SJCRH30 (cell line): ENCODE measurements around the gene MLPH. TPM values are rescaled to one million over a fixed set of nuclear protein-coding genes. Genes with fewer than 3 reads are reported as not detected.
A peak's percentile ranks its signal among the peaks of the same experiment; 100 is the strongest.

Experiments
- DNase-seq, 2 experiments: peaks; one replicate each; pipeline ENCODE4 v3.0.0-alpha.2; 2015 to 2020
- H3K27ac ChIP-seq: fragments of 250-450 bp; sonication (Bioruptor Pico); 2 replicates; pipeline ENCODE4 v1.5.1; 2020; ENCODE audit warnings: mild to moderate bottlenecking, moderate library complexity
- H3K27me3 ChIP-seq: fragments of 250-450 bp; sonication (Bioruptor Pico); 2 replicates; pipeline ENCODE4 v1.5.1; 2020; ENCODE audit warnings: mild to moderate bottlenecking, moderate library complexity
- H3K36me3 ChIP-seq: fragments of 250-450 bp; sonication (Bioruptor Pico); 2 replicates; pipeline ENCODE4 v1.5.1; 2020; ENCODE audit warnings: mild to moderate bottlenecking, moderate library complexity
- H3K4me1 ChIP-seq: fragments of 250-450 bp; sonication (Bioruptor Pico); 2 replicates; pipeline ENCODE4 v1.5.1; 2020; ENCODE audit warnings: mild to moderate bottlenecking, moderate library complexity
- H3K4me3 ChIP-seq: fragments of 250-450 bp; sonication (Bioruptor Pico); 2 replicates; pipeline ENCODE4 v1.5.1; 2020; ENCODE audit warnings: mild to moderate bottlenecking, moderate library complexity
- H3K9me3 ChIP-seq: fragments of 250-450 bp; sonication (Bioruptor Pico); replicated peaks from 2 replicates; pipeline ENCODE4 v1.5.1; 2020; ENCODE audit warnings: mild to moderate bottlenecking, moderate library complexity
- total RNA-seq: library from RNA; depleted of rRNA; stranded (reverse); fragments of >200 nt; shearing (Covaris generic); gene quantifications from 2 replicates; pipeline ENCODE4 v1.2.3, GENCODE V29; 2014

MLPH gene
- total RNA-seq, 1 experiment from 2014 or later = 0.14 TPM

- DNase-seq = peak; percentile 65 to 77
- H3K4me3 ChIP-seq = no peak overlapping the region
- no peaks in the 10 kb centered on the region for H3K27me3 ChIP-seq
- no peaks in the 10 kb centered on the region for H3K36me3 ChIP-seq
- no peak overlapping the region for H3K27ac ChIP-seq
- H3K9me3 ChIP-seq = no peaks in the 10 kb centered on the region
- H3K4me1 ChIP-seq = peaks cover 51% of the 10 kb centered on the region
These were observed 109.6 kb downstream of the MLPH start for GRCh38 chr2:237596520-237597195.

GRCh38 chr2:237597196-237598145 is 110.4 kb downstream of the MLPH start:
- H3K27ac ChIP-seq = no peak overlapping the region
- H3K4me3 ChIP-seq = no peak overlapping the region
- peaks cover 51% of the 10 kb centered on the region for H3K4me1 ChIP-seq
- no peaks in the 10 kb centered on the region for H3K9me3 ChIP-seq
- no peak for DNase-seq
- no peaks in the 10 kb centered on the region for H3K36me3 ChIP-seq
- H3K27me3 ChIP-seq = no peaks in the 10 kb centered on the region

GRCh38 chr2:237598468-237599208 is 111.6 kb downstream of the MLPH start:
- no peak for DNase-seq
- no peaks in the 10 kb centered on the region for H3K36me3 ChIP-seq
- no peaks in the 10 kb centered on the region for H3K9me3 ChIP-seq
- H3K4me1 ChIP-seq = peaks cover 56% of the 10 kb centered on the region
- no peaks in the 10 kb centered on the region for H3K27me3 ChIP-seq
- H3K4me3 ChIP-seq = no peak overlapping the region
- no peak overlapping the region for H3K27ac ChIP-seq

GRCh38 chr2:237599465-237600110 is 112.5 kb downstream of the MLPH start:
- H3K4me3 ChIP-seq = peak overlapping the region; percentile 25
- DNase-seq = no peak
- H3K27me3 ChIP-seq = no peaks in the 10 kb centered on the region
- H3K4me1 ChIP-seq = peaks cover 54% of the 10 kb centered on the region
- no peaks in the 10 kb centered on the region for H3K9me3 ChIP-seq
- peak overlapping the region; percentile 44 for H3K27ac ChIP-seq
- H3K36me3 ChIP-seq = no peaks in the 10 kb centered on the region

GRCh38 chr2:237600205-237600846 is 113.3 kb downstream of the MLPH start:
- peaks cover 47% of the 10 kb centered on the region for H3K4me1 ChIP-seq
- H3K27me3 ChIP-seq = no peaks in the 10 kb centered on the region
- H3K4me3 ChIP-seq = peak overlapping the region; percentile 25
- no peaks in the 10 kb centered on the region for H3K9me3 ChIP-seq
- DNase-seq = peak; percentile 80 to 83
- no peaks in the 10 kb centered on the region for H3K36me3 ChIP-seq
- H3K27ac ChIP-seq = peak overlapping the region; percentile 44

GRCh38 chr2:237601453-237602116 is 114.5 kb downstream of the MLPH start:
- no peak for DNase-seq
- Histone ChIP-seq H3K27me3 (no peaks in the 10 kb centered on the region), H3K4me3 (no peak overlapping the region), H3K4me1 (peaks cover 45% of the 10 kb centered on the region), H3K36me3 (no peaks in the 10 kb centered on the region), H3K9me3 (no peaks in the 10 kb centered on the region), H3K27ac (no peak overlapping the region)

GRCh38 chr2:237602409-237602808 is 115.4 kb downstream of the MLPH start:
- H3K36me3 ChIP-seq = no peaks in the 10 kb centered on the region
- no peak overlapping the region for H3K27ac ChIP-seq

GRCh38 chr2:237603049-237603717 is 116.1 kb downstream of the MLPH start:
- no peak overlapping the region for H3K4me3 ChIP-seq
- H3K4me1 ChIP-seq = peaks cover 44% of the 10 kb centered on the region
- DNase-seq = no peak
- H3K36me3 ChIP-seq = no peaks in the 10 kb centered on the region
- H3K9me3 ChIP-seq = no peaks in the 10 kb centered on the region
- H3K27me3 ChIP-seq = no peaks in the 10 kb centered on the region
- peak overlapping the region; percentile 4; the same call in 1 of the 2 replicates for H3K27ac ChIP-seq

More at GRCh38 chr2:237602409-237602808, 115.4 kb downstream of the MLPH start:
- H3K27me3 ChIP-seq = no peaks in the 10 kb centered on the region
- peaks cover 44% of the 10 kb centered on the region for H3K4me1 ChIP-seq
- no peak overlapping the region for H3K4me3 ChIP-seq
- H3K9me3 ChIP-seq = no peaks in the 10 kb centered on the region
- DNase-seq = no peak

GRCh38 chr2:237603718-237604362 is 116.8 kb downstream of the MLPH start:
- peak; percentile 42 to 61 for DNase-seq
- Histone ChIP-seq H3K36me3 (no peaks in the 10 kb centered on the region), H3K4me1 (peaks cover 41% of the 10 kb centered on the region), H3K27me3 (no peaks in the 10 kb centered on the region), H3K9me3 (no peaks in the 10 kb centered on the region), H3K4me3 (peak overlapping the region; percentile 27), H3K27ac (peak overlapping the region; percentile 4; the same call in 1 of the 2 replicates)

GRCh38 chr2:237604391-237604790 is 117.3 kb downstream of the MLPH start:
- Histone ChIP-seq H3K36me3 (no peaks in the 10 kb centered on the region), H3K27me3 (no peaks in the 10 kb centered on the region), H3K9me3 (no peaks in the 10 kb centered on the region), H3K4me3 (no peak overlapping the region), H3K27ac (no peak overlapping the region), H3K4me1 (peaks cover 38% of the 10 kb centered on the region)
- no peak for DNase-seq
